ENCODE results near the gene RNF115. TPM values are rescaled to one million over a fixed set of nuclear protein-coding genes. Genes with fewer than 3 reads are reported as not detected.
"Not testable (repeated sequence)": the region's sequence is repeated elsewhere in the genome, so short reads cannot be mapped to it uniquely, and the experiment has no call there.

Gene RNF115
- total RNA-seq (2014; rRNA removed; shearing (Covaris generic)) = 6.5 and 9.9 TPM in 2 replicates

GRCh38 chr1:145823565-145824498 lies at the start of gene RNF115, which contains the start of gene POLR3C:
RNF115 (minus strand) TSS chr1:145824095; CDS start chr1:145823873, 222 bp downstream.
POLR3C (plus strand) TSS chr1:145824200; CDS start chr1:145825777, 1,577 bp downstream.
- DNase-seq (ENCODE audit: low spot score) = peak; percentile 93

GRCh38 chr1:145871994-145872924 lies 48.4 kb upstream of the RNF115 start:
- no peak for DNase-seq (ENCODE audit: low spot score)

GRCh38 chr1:145868232-145868631 lies 44.3 kb upstream of the RNF115 start:
- DNase-seq (ENCODE audit: low spot score) = no peak

GRCh38 chr1:145863282-145864018 lies 39.6 kb upstream of the RNF115 start:
- no peak for DNase-seq (ENCODE audit: low spot score)

- DNase-seq (ENCODE audit: low spot score) = peak; percentile 89
These were observed 35.7 kb upstream of the RNF115 start for GRCh38 chr1:145859491-145860023.

GRCh38 chr1:145858901-145859490 lies 35.1 kb upstream of the RNF115 start, which contains the start of gene PIAS3:
PIAS3 (minus strand) TSS chr1:145859081; CDS start chr1:145858990, 91 bp downstream.
- peak; percentile 89 for DNase-seq (ENCODE audit: low spot score)

- DNase-seq (ENCODE audit: low spot score) = peak; percentile 30
These were observed 34.5 kb upstream of the RNF115 start for GRCh38 chr1:145858238-145858900.

- DNase-seq (ENCODE audit: low spot score) = no peak
These were observed 33.3 kb upstream of the RNF115 start for GRCh38 chr1:145857170-145857569.

GRCh38 chr1:145855426-145855948 lies 31.6 kb upstream of the RNF115 start:
- no peak for DNase-seq (ENCODE audit: low spot score)

- DNase-seq (ENCODE audit: low spot score) = no peak
These were observed 25.7 kb upstream of the RNF115 start for GRCh38 chr1:145849356-145850160.

- DNase-seq (ENCODE audit: low spot score) = no peak
These were observed 23.9 kb upstream of the RNF115 start for GRCh38 chr1:145847827-145848226.

- DNase-seq (ENCODE audit: low spot score) = peak; percentile 53
These were observed 22.3 kb upstream of the RNF115 start for GRCh38 chr1:145846201-145846612.

- DNase-seq (ENCODE audit: low spot score) = peak; percentile 85
These were observed 21.7 kb upstream of the RNF115 start, which contains the start of gene NUDT17 for GRCh38 chr1:145845514-145846161. NUDT17 (plus strand) TSS chr1:145845630; CDS start chr1:145845641, 11 bp downstream.

- DNase-seq (ENCODE audit: low spot score) = no peak
These were observed 21.2 kb upstream of the RNF115 start for GRCh38 chr1:145845144-145845513.

GRCh38 chr1:145843031-145843430 lies 19.1 kb upstream of the RNF115 start:
- DNase-seq (ENCODE audit: low spot score) = no peak

- no peak for DNase-seq (ENCODE audit: low spot score)
These were observed 13.8 kb upstream of the RNF115 start for GRCh38 chr1:145837656-145838055.

- not testable (repeated sequence) for DNase-seq (ENCODE audit: low spot score)
These were observed 6.9 kb upstream of the RNF115 start for GRCh38 chr1:145830810-145831209.
